ENCODE results near the gene RASAL2.
"Not testable (repeated sequence)": the region's sequence is repeated elsewhere in the genome, so short reads cannot be mapped to it uniquely, and the experiment has no call there.

RASAL2 gene

GRCh38 chr1:178180405-178180804 lies 86.5 kb downstream of the RASAL2 start:
- H3K4me3 Mint-ChIP-seq, result no peak overlapping the region
- no peaks in the 10 kb centered on the region for H3K36me3 Mint-ChIP-seq
- H3K9me3 Mint-ChIP-seq, result no peaks in the 10 kb centered on the region
- no peaks in the 10 kb centered on the region for H3K4me1 Mint-ChIP-seq
- no peak for DNase-seq
- peaks cover 6 to 11% of the 10 kb centered on the region in 2 donors for H3K27me3 Mint-ChIP-seq
- no peak for ATAC-seq (replicated peaks)
- H3K27ac Mint-ChIP-seq, result no peak overlapping the region

- no peak overlapping the region for H3K4me3 Mint-ChIP-seq
- H3K36me3 Mint-ChIP-seq, result no peaks in the 10 kb centered on the region
- H3K4me1 Mint-ChIP-seq, result no peaks in the 10 kb centered on the region
- no peak for ATAC-seq (replicated peaks)
- peaks cover 0 to 4% of the 10 kb centered on the region in 2 donors for H3K9me3 Mint-ChIP-seq
- no peak overlapping the region for H3K27ac Mint-ChIP-seq
- peaks cover 13 to 28% of the 10 kb centered on the region in 2 donors for H3K27me3 Mint-ChIP-seq
- no peak for DNase-seq
Observed at GRCh38 chr1:178183796-178184195, 89.9 kb downstream of the RASAL2 start.

DNA sequence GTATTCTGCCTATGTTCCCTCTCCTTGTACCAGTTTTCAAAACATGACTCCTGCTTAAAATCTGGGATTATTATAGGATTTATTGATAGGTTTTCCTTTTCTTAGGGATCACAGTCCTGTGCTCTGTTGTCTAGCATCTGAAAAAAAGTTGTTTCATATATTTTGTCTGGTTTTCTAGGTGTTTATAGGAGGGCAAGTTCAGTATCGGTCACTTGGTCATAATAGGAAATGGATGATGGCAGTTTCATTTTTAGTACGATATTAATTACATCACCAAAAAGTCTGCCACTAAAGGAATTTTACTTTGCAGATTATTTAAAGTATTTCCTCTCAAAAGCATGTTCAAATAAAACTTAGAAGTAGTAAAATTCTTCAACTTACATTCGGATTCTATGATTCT lies 94.4 kb downstream of the RASAL2 start:
- DNase-seq, result no peak
- H3K4me1 Mint-ChIP-seq, result peaks cover 0 to 6% of the 10 kb centered on the region in 2 donors
- H3K27ac Mint-ChIP-seq, result no peak overlapping the region
- peaks cover 13 to 28% of the 10 kb centered on the region in 2 donors for H3K27me3 Mint-ChIP-seq
- no peaks in the 10 kb centered on the region for H3K36me3 Mint-ChIP-seq
- H3K9me3 Mint-ChIP-seq, result peaks cover 0 to 4% of the 10 kb centered on the region in 2 donors
- no peak for ATAC-seq (replicated peaks)
- H3K4me3 Mint-ChIP-seq, result no peak overlapping the region

DNA sequence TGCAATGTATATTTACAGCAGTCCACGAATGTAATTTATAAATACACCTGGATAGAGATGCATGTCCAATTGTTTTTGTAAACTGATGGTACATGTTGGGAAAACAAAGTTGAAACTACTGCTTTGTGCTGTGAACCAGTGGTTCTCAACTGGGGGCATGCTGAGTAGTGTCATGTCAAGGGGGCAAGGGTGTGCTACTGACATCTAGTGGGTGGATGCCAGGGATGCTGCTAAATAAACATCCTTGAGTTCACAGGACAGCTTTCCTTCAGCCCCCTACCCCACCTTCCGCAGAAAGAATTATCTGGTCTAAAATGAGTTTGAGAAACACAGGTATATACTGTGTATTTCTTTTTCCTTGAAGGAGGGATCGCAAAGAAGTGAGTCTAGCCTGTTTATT lies 95.9 kb downstream of the RASAL2 start:
- Mint-ChIP-seq H3K27me3 (peaks cover 13 to 28% of the 10 kb centered on the region in 2 donors), H3K4me1 (peaks cover 0 to 6% of the 10 kb centered on the region in 2 donors), H3K4me3 (no peak overlapping the region), H3K27ac (no peak overlapping the region), H3K9me3 (peaks cover 0 to 4% of the 10 kb centered on the region in 2 donors), H3K36me3 (no peaks in the 10 kb centered on the region)
- peak; percentile 67 to 74 for ATAC-seq (replicated peaks)
- DNase-seq, result no peak

DNA sequence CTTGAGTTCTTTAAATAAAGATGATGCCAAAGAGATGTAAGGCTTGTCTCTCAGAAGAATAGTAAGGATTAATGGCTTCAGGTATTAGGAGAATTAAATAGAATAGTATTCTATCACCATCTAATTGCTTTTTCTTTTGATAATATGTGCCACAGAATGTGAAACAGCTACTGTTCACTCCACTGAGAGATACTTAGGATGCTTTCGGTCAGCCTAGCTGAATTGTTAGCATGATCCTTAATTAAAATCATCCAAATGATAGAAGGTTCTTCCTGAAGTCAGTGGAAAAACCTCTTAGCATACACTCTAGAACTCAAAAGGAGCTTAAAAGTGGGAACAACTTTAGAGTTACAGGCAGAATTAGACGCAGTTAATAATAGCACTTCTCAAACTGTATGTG lies 97.0 kb downstream of the RASAL2 start:
- Mint-ChIP-seq H3K4me3 (no peak overlapping the region), H3K27me3 (peaks cover 13 to 20% of the 10 kb centered on the region in 2 donors)

GRCh38 chr1:178192686-178193085 lies 98.8 kb downstream of the RASAL2 start:
- ATAC-seq (replicated peaks), result peak in 1 of 2 donors; percentile 50
- Mint-ChIP-seq H3K27ac (no peak overlapping the region), H3K27me3 (peaks cover 0 to 6% of the 10 kb centered on the region in 2 donors), H3K4me1 (peaks cover 0 to 6% of the 10 kb centered on the region in 2 donors), H3K4me3 (no peak overlapping the region), H3K36me3 (no peaks in the 10 kb centered on the region), H3K9me3 (no peaks in the 10 kb centered on the region)
- no peak for DNase-seq

More for the DNA sequence above, 97.0 kb downstream of the RASAL2 start:
- no peaks in the 10 kb centered on the region for H3K36me3 Mint-ChIP-seq
- H3K4me1 Mint-ChIP-seq, result peaks cover 0 to 6% of the 10 kb centered on the region in 2 donors
- no peak for ATAC-seq (replicated peaks)
- H3K27ac Mint-ChIP-seq, result no peak overlapping the region
- H3K9me3 Mint-ChIP-seq, result peaks cover 0 to 4% of the 10 kb centered on the region in 2 donors
- no peak for DNase-seq

- H3K36me3 Mint-ChIP-seq, result no peaks in the 10 kb centered on the region
- ATAC-seq (replicated peaks), result no peak
Observed at GRCh38 chr1:178196631-178197030, 102.7 kb downstream of the RASAL2 start.

GRCh38 chr1:178202095-178202494 lies 108.2 kb downstream of the RASAL2 start:
- H3K9me3 Mint-ChIP-seq, result peaks cover 6 to 16% of the 10 kb centered on the region in 2 donors
- not testable (repeated sequence) for H3K4me1 Mint-ChIP-seq; ATAC-seq (replicated peaks); H3K27ac Mint-ChIP-seq; H3K36me3 Mint-ChIP-seq; DNase-seq; H3K27me3 Mint-ChIP-seq; H3K4me3 Mint-ChIP-seq

More at GRCh38 chr1:178196631-178197030, 102.7 kb downstream of the RASAL2 start:
- Mint-ChIP-seq H3K9me3 (peaks cover 6% of the 10 kb centered on the region in 2 donors), H3K4me1 (peaks cover 0 to 6% of the 10 kb centered on the region in 2 donors), H3K27me3 (peaks cover 0 to 3% of the 10 kb centered on the region in 2 donors), H3K27ac (no peak overlapping the region), H3K4me3 (no peak overlapping the region)
- DNase-seq, result no peak

DNA sequence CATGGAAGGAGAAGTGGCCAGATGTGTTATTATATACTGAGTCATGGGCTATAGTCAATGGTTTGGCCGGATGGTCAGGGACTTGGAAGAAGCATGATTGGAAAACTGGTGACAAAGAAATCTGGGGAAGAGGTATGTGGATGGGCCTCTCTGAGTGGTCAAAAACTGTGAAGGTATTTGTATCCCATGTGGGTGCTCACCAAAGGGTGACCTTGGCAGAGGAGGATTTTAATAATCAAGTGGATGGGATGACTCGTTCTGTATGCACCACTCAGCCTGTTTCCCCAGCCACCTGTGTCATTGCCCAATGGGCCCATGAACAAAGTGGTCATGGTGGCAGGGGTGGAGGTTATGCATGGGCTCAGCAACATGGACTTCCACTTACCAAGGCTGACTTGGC lies 108.6 kb downstream of the RASAL2 start:
- not testable (repeated sequence) for ATAC-seq (replicated peaks); H3K4me3 Mint-ChIP-seq; DNase-seq; H3K4me1 Mint-ChIP-seq; H3K27ac Mint-ChIP-seq; H3K27me3 Mint-ChIP-seq; H3K36me3 Mint-ChIP-seq
- H3K9me3 Mint-ChIP-seq, result peaks cover 6 to 16% of the 10 kb centered on the region in 2 donors

GRCh38 chr1:178208269-178208856 lies 114.5 kb downstream of the RASAL2 start:
- ATAC-seq (replicated peaks); H3K27ac Mint-ChIP-seq; H3K27me3 Mint-ChIP-seq; DNase-seq; H3K4me3 Mint-ChIP-seq; H3K36me3 Mint-ChIP-seq; H3K4me1 Mint-ChIP-seq: not testable (repeated sequence)
- H3K9me3 Mint-ChIP-seq, result peaks cover 25 to 32% of the 10 kb centered on the region in 2 donors

- Mint-ChIP-seq H3K4me1 (no peaks in the 10 kb centered on the region), H3K4me3 (no peak overlapping the region), H3K36me3 (peaks cover 0 to 4% of the 10 kb centered on the region in 2 donors), H3K9me3 (peaks cover 25 to 32% of the 10 kb centered on the region in 2 donors), H3K27ac (no peak overlapping the region), H3K27me3 (peaks cover 0 to 5% of the 10 kb centered on the region in 2 donors)
- DNase-seq (no peak), ATAC-seq (replicated peaks) (no peak)
Observed at GRCh38 chr1:178209935-178210334, 116.0 kb downstream of the RASAL2 start.

GRCh38 chr1:178218550-178218949 lies 124.6 kb downstream of the RASAL2 start:
- Mint-ChIP-seq H3K27me3 (peaks cover 4 to 5% of the 10 kb centered on the region in 2 donors), H3K4me3 (no peak overlapping the region)
- DNase-seq, result no peak

GRCh38 chr1:178220094-178220493 lies 126.2 kb downstream of the RASAL2 start:
- DNase-seq (no peak), ATAC-seq (replicated peaks) (no peak)
- Mint-ChIP-seq H3K27ac (no peak overlapping the region), H3K4me1 (no peaks in the 10 kb centered on the region), H3K9me3 (no peaks in the 10 kb centered on the region), H3K27me3 (peaks cover 0 to 7% of the 10 kb centered on the region in 2 donors), H3K36me3 (no peaks in the 10 kb centered on the region), H3K4me3 (no peak overlapping the region)

More at GRCh38 chr1:178218550-178218949, 124.6 kb downstream of the RASAL2 start:
- Mint-ChIP-seq H3K27ac (no peak overlapping the region), H3K9me3 (no peaks in the 10 kb centered on the region), H3K36me3 (no peaks in the 10 kb centered on the region), H3K4me1 (no peaks in the 10 kb centered on the region)
- ATAC-seq (replicated peaks), result no peak

- Mint-ChIP-seq H3K27me3 (peaks cover 5 to 10% of the 10 kb centered on the region in 2 donors), H3K36me3 (no peaks in the 10 kb centered on the region)
Observed at GRCh38 chr1:178223289-178223688, 129.4 kb downstream of the RASAL2 start.

GRCh38 chr1:178224358-178224757 lies 130.5 kb downstream of the RASAL2 start:
- Mint-ChIP-seq H3K36me3 (no peaks in the 10 kb centered on the region), H3K4me3 (no peak overlapping the region), H3K27me3 (peaks cover 5 to 10% of the 10 kb centered on the region in 2 donors), H3K9me3 (no peaks in the 10 kb centered on the region), H3K27ac (no peak overlapping the region), H3K4me1 (no peaks in the 10 kb centered on the region)
- ATAC-seq (replicated peaks), result no peak
- DNase-seq, result no peak

More at GRCh38 chr1:178223289-178223688, 129.4 kb downstream of the RASAL2 start:
- Mint-ChIP-seq H3K27ac (no peak overlapping the region), H3K4me3 (no peak overlapping the region), H3K4me1 (no peaks in the 10 kb centered on the region), H3K9me3 (no peaks in the 10 kb centered on the region)
- ATAC-seq (replicated peaks), result no peak
- DNase-seq, result no peak

Data from stimulated activated naive B cell treated with anti-CD40 and anti-IgM and Interleukin-4, amounts not matched to agents 10 μg/mL and 1 μg/mL and 100 μg/mL, for 72 hours (primary cell).